ENCODE data around the gene ADAMTS18. TPM values are rescaled to one million over a fixed set of nuclear protein-coding genes. Genes with fewer than 3 reads are reported as not detected.

ADAMTS18 gene
- total RNA-seq, 1 experiment from 2014 or later = not detected

GRCh38 chr16:77443357-77444146, 8.7 kb upstream of the ADAMTS18 start:
- no peak overlapping the region for H3K4me3 ChIP-seq (replicated peaks in 1 of 2; ENCODE audit: low read depth in 1 of 2, low read length in 2 of 2)
- no peak overlapping the region for H2AFZ ChIP-seq (ENCODE audit: low read depth, low read length, poor library complexity, severe bottlenecking)
- ChIA-PET RAD21 (ENCODE audit: low non-redundant PET in 1 of 2, low total read pairs in 2 of 2, uncharacterized antibody in 2 of 2, unreplicated experiment in 2 of 2) (no interaction called here), CTCF (no interaction called here), POLR2A (no interaction called here)
- H4K20me1 ChIP-seq (ENCODE audit: insufficient read depth) = no peaks in the 10 kb centered on the region
- H3K27ac ChIP-seq (ENCODE audit: low read depth, low read length) = no peak overlapping the region
- DNase-seq (ENCODE audit: low read depth, low spot score) (no peak), ATAC-seq (no peak)
- no peaks in the 10 kb centered on the region for H3K9me3 ChIP-seq (ENCODE audit: control insufficient read depth in 1 of 2, insufficient read depth in 1 of 2, low read depth in 1 of 2, low read length in 2 of 2)
- H3K4me1 ChIP-seq (ENCODE audit: control insufficient read depth in 1 of 2, insufficient read depth in 2 of 2, low read length in 2 of 2) = no peaks in the 10 kb centered on the region
- no TSS peak for BruUV-seq (replicated peaks)
- no peaks in the 10 kb centered on the region for H3K36me3 ChIP-seq (ENCODE audit: control insufficient read depth in 1 of 2, insufficient read depth in 2 of 2, low read length in 2 of 2)
- peaks cover 32% of the 10 kb centered on the region for H3K27me3 ChIP-seq (ENCODE audit: insufficient read depth, low read length)
- TF ChIP-seq ELF1 (IDR thresholded peaks at IDR 0.05; ENCODE audit: borderline replicate concordance, low read depth) (no peak), MAX (IDR thresholded peaks at IDR 0.05) (no peak), CTCF (IDR thresholded peaks at IDR 0.05 in 2 of 3, conservative IDR thresholded peaks at IDR 0.05 in 1 of 3; ENCODE audit: borderline replicate concordance in 1 of 3, insufficient read depth in 1 of 3, low read depth in 2 of 3, low read length in 2 of 3) (no peak), ZFX (IDR thresholded peaks at IDR 0.05) (no peak), EZH2phosphoT487 (IDR thresholded peaks at IDR 0.05; ENCODE audit: borderline replicate concordance) (no peak), EGR1 (IDR thresholded peaks at IDR 0.05; ENCODE audit: low read depth) (no peak), ATF3 (IDR thresholded peaks at IDR 0.05) (no peak), POLR2AphosphoS5 (IDR thresholded peaks at IDR 0.05; ENCODE audit: low read depth, low read length) (no peak), FOSL1 (IDR thresholded peaks at IDR 0.05; ENCODE audit: low read depth) (no peak), YY1 (IDR thresholded peaks at IDR 0.05; ENCODE audit: extremely low read depth, insufficient replicate concordance, low read depth, low read length) (no peak), EZH2 (IDR thresholded peaks at IDR 0.05) (no peak), CBX3 (IDR thresholded peaks at IDR 0.05; ENCODE audit: low read depth) (no peak), RAD21 (IDR thresholded peaks at IDR 0.05; ENCODE audit: low read depth) (no peak)
- no peak overlapping the region for H3K4me2 ChIP-seq (ENCODE audit: low read length)
- H3K79me2 ChIP-seq (ENCODE audit: insufficient read depth, low read length) = no peaks in the 10 kb centered on the region
- H3K9ac ChIP-seq (ENCODE audit: low read length) = no peak overlapping the region
- intact Hi-C loops (cut with micrococcal nuclease) = no loop called here
- no peaks in the 10 kb centered on the region for H3K9me2 ChIP-seq (ENCODE audit: insufficient read depth)
